Endothelial cell of umbilical vein (primary cell): Measurements from ENCODE around the gene BZW1. TPM values are rescaled to one million over a fixed set of nuclear protein-coding genes. Genes with fewer than 3 reads are reported as not detected.

Experiments used
- BruUV-seq: library from RNA; stranded (reverse); fragments of 400-500 nt; replicated peaks from 2 replicates; lab custom pipeline; 2021; lab: Mats Ljungman, UMichigan
- CTCF ChIA-PET: fragments of 300-600, 350-600 bp; sonication (Branson Sonifier 250); formaldehyde crosslinking; loops from one replicate; lab custom pipeline; 2021; ENCODE audit warnings: antibody characterized with exemption, inconsistent platforms; lab: Charles Lee
- POLR2A ChIA-PET: fragments of 300-600, 350-600 bp; sonication (Branson Sonifier 250); formaldehyde crosslinking; loops from one replicate; lab custom pipeline; 2021; ENCODE audit warnings: antibody characterized with exemption, inconsistent platforms; lab: Charles Lee
- DNase-seq: peaks from one replicate; pipeline ENCODE4 v3.0.0-alpha.2; 2011; ENCODE audit warnings: low read depth, low spot score
- FAIRE-seq: peaks from 2 replicates; lab custom pipeline; 2011; peaks lifted over from hg19 to GRCh38; lab: Jason Lieb, UNC
- H2AFZ ChIP-seq: 2 replicates; pipeline ENCODE4 v1.6.0; 2012; ENCODE audit warnings: low read depth, low read length, control low read depth, inconsistent platforms
- H3K27ac ChIP-seq: 2 replicates; pipeline ENCODE4 v1.5.1; 2011; ENCODE audit warnings: low read depth, mild to moderate bottlenecking, control low read depth, low read length, moderate library complexity; ENCODE audit not compliant: insufficient read depth
- H3K27me3 ChIP-seq, 2 experiments: 2 replicates each; pipeline versions ENCODE4 v1.6.0 to v1.6.1; 2011; ENCODE audit warnings: low read length in 2 of 2, mixed read lengths in 1 of 2; ENCODE audit not compliant: control insufficient read depth in 2 of 2, insufficient read depth in 2 of 2
- H3K36me3 ChIP-seq, 2 experiments: 2 replicates in 1 of 2; 3 replicates in 1 of 2; pipeline ENCODE4 v1.5.1; 2011; ENCODE audit warnings: low read length in 2 of 2, mild to moderate bottlenecking in 1 of 2, moderate library complexity in 1 of 2; ENCODE audit not compliant: control insufficient read depth in 2 of 2, insufficient read depth in 2 of 2; ENCODE audit errors: extremely low read depth in 1 of 2
- H3K4me1 ChIP-seq: 3 replicates; pipeline ENCODE4 v1.5.1; 2011; ENCODE audit warnings: mild to moderate bottlenecking, low read length; ENCODE audit not compliant: control insufficient read depth, insufficient read depth; ENCODE audit errors: extremely low read depth
- H3K4me2 ChIP-seq: 2 replicates; pipeline ENCODE4 v1.6.1; 2011; ENCODE audit warnings: low read length, control low read depth, mixed read lengths; ENCODE audit not compliant: insufficient read depth
- H3K4me3 ChIP-seq, 3 experiments: fragments of 200-600 bp in 1 of 3; sonication (generic), shearing (Covaris generic) in 1 of 3; replicated peaks in 1 of 3; 2 replicates each; pipeline ENCODE4 v1.5.1; 2011 to 2016; ENCODE audit warnings: control low read depth in 3 of 3, low read length in 3 of 3, mild to moderate bottlenecking in 2 of 3, inconsistent platforms in 1 of 3, low read depth in 1 of 3, moderate library complexity in 1 of 3; ENCODE audit not compliant: insufficient read depth in 1 of 3
- H3K79me2 ChIP-seq: 2 replicates; pipeline ENCODE4 v1.6.0; 2012; ENCODE audit warnings: low read length, inconsistent platforms; ENCODE audit not compliant: control insufficient read depth, insufficient read depth
- H3K9ac ChIP-seq: replicated peaks from 2 replicates; pipeline ENCODE3; 2011; ENCODE audit warnings: low read length, control low read depth; ENCODE audit not compliant: insufficient read depth; ENCODE audit errors: extremely low read depth
- H3K9me1 ChIP-seq: replicated peaks from 3 replicates; pipeline ENCODE4 v1.6.0; 2011; ENCODE audit warnings: mild to moderate bottlenecking, low read length; ENCODE audit not compliant: control insufficient read depth, insufficient read depth; ENCODE audit errors: extremely low read depth
- H3K9me3 ChIP-seq: replicated peaks from 2 replicates; pipeline ENCODE4 v1.5.1; 2012; ENCODE audit warnings: low read length, inconsistent platforms; ENCODE audit not compliant: control insufficient read depth, insufficient read depth
- H4K20me1 ChIP-seq: replicated peaks from 2 replicates; pipeline ENCODE3; 2011; ENCODE audit warnings: mild to moderate bottlenecking, low read length; ENCODE audit not compliant: control insufficient read depth, insufficient read depth; ENCODE audit errors: extremely low read depth
- EZH2 ChIP-seq: IDR thresholded peaks from 2 replicates; pipeline ENCODE4 v1.6.1; 2012; ENCODE audit warnings: borderline replicate concordance, low read depth, mild to moderate bottlenecking, moderate library complexity, low read length, inconsistent platforms; ENCODE audit not compliant: severe bottlenecking
- FOS ChIP-seq: IDR thresholded peaks from 2 replicates; pipeline ENCODE4 v1.6.1; 2011; ENCODE audit warnings: mild to moderate bottlenecking, low read length, moderate library complexity, borderline replicate concordance; ENCODE audit not compliant: insufficient read depth
- GATA2 ChIP-seq: IDR thresholded peaks from 2 replicates; pipeline ENCODE4 v1.7.0; 2011; ENCODE audit warnings: low read depth, mild to moderate bottlenecking, moderate library complexity, mixed read lengths, low read length; ENCODE audit not compliant: insufficient read length, insufficient read depth
- JUN ChIP-seq: IDR thresholded peaks from 2 replicates; pipeline ENCODE4 v1.6.1; 2011; ENCODE audit warnings: borderline replicate concordance, low read depth; ENCODE audit not compliant: insufficient read length, insufficient read depth
- MYC ChIP-seq: IDR thresholded peaks from one replicate; pipeline ENCODE4 v1.6.1; 2011; ENCODE audit warnings: mild to moderate bottlenecking, low read depth, low read length
- POLR2A ChIP-seq: IDR thresholded peaks from 2 replicates; pipeline ENCODE4 v1.6.1; 2012; ENCODE audit warnings: low read depth, mild to moderate bottlenecking, control low read depth, low read length
- POLR2AphosphoS5 ChIP-seq: IDR thresholded peaks from 2 replicates; pipeline ENCODE4 v1.6.1; 2012; ENCODE audit warnings: low read depth, mild to moderate bottlenecking, control low read depth, low read length, moderate library complexity; ENCODE audit not compliant: insufficient read depth
- dilution Hi-C: fragments of 300-500 bp; cut with MboI; formaldehyde crosslinking; loops from one replicate; pipeline ENCODE4 v1.15.0; 2019; ENCODE audit warnings: low sequenced_read_pairs; ENCODE audit not compliant: extremely low pct_ligation_motif_present
- intact Hi-C: fragments of 100-400 bp; cut with micrococcal nuclease; formaldehyde crosslinking; loops from one replicate; pipeline ENCODE4 v1.10.0; 2022
- polyA plus RNA-seq, 4 experiments: library from polyadenylated mRNA; depleted of rRNA in 3 of 4; stranded (reverse) in 3 of 4; unstranded in 1 of 4; fragments of >200 nt; gene quantifications; 2 replicates each; pipeline versions ENCODE4 v1.2.1 to v1.2.3, GENCODE V29; 2011 to 2012; ENCODE audit warnings: missing spikeins in 1 of 4
- total RNA-seq: library from RNA; stranded (reverse); gene quantifications from 2 replicates; pipeline ENCODE4 v1.2.3, GENCODE V29; 2021
- TF ChIP-seq, protein P1 (sequence below): IDR thresholded peaks from 2 replicates; pipeline ENCODE4 v1.6.1; 2011; ENCODE audit not compliant: insufficient read depth, insufficient read length
- TF ChIP-seq, protein P2 (sequence below), 2 donors: IDR thresholded peaks; 1 replicate in 1 of 2; 2 replicates in 1 of 2; pipeline ENCODE4 v1.5.1; 2011; ENCODE audit warnings: low read length in 2 of 2, mild to moderate bottlenecking in 2 of 2, moderate library complexity in 2 of 2, control low read depth in 1 of 2, inconsistent platforms in 1 of 2, low read depth in 1 of 2; ENCODE audit not compliant: insufficient read depth in 1 of 2; ENCODE audit errors: extremely low read depth in 1 of 2

Gene BZW1
- total and polyA plus RNA-seq, 2 donors (not counting 3 experiments of a cell fraction or from before 2014, with no cell fraction given): 174 to 353 TPM

DNA sequence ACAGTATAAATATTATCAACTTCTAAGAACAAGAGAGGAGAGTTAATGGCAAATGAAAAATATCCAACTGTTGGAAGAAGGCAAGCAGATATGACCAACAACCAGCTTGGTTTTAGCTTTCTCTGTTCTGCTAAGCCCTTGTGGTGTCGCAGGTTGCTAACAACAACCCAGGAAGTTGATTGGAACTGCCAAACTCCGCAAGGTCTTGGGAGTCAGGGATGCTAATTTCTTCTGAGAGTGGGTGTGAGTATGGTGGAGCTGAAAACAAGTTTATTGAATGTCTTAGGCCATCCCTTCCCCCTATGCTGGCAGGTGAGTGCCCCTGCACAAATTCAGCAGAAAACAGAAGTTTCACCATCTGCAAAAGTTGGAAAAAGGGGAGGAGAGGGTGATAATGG, 17.5 kb downstream of the BZW1 start:
- Histone ChIP-seq H2AFZ (no peak overlapping the region), H3K36me3 (no peaks in the 10 kb centered on the region), H3K4me3 (no peak overlapping the region), H3K9ac (no peak overlapping the region), H3K79me2 (no peaks in the 10 kb centered on the region), H3K4me1 (no peaks in the 10 kb centered on the region), H3K4me2 (no peak overlapping the region), H3K27ac (no peak overlapping the region), H4K20me1 (peaks cover 4% of the 10 kb centered on the region), H3K9me3 (no peaks in the 10 kb centered on the region), H3K9me1 (no peaks in the 10 kb centered on the region), H3K27me3 (peaks cover 0 to 2% of the 10 kb centered on the region in 2 experiments)
- BruUV-seq: no TSS peak
- FAIRE-seq (no peak), DNase-seq (no peak)
- TF ChIP-seq MYC (no peak), JUN (no peak), GATA2 (no peak), FOS (no peak), POLR2A (no peak), POLR2AphosphoS5 (no peak), EZH2 (no peak)
- TF ChIP-seq, protein P1, sequence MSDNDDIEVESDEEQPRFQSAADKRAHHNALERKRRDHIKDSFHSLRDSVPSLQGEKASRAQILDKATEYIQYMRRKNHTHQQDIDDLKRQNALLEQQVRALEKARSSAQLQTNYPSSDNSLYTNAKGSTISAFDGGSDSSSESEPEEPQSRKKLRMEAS: no peak
- TF ChIP-seq, protein P2, sequence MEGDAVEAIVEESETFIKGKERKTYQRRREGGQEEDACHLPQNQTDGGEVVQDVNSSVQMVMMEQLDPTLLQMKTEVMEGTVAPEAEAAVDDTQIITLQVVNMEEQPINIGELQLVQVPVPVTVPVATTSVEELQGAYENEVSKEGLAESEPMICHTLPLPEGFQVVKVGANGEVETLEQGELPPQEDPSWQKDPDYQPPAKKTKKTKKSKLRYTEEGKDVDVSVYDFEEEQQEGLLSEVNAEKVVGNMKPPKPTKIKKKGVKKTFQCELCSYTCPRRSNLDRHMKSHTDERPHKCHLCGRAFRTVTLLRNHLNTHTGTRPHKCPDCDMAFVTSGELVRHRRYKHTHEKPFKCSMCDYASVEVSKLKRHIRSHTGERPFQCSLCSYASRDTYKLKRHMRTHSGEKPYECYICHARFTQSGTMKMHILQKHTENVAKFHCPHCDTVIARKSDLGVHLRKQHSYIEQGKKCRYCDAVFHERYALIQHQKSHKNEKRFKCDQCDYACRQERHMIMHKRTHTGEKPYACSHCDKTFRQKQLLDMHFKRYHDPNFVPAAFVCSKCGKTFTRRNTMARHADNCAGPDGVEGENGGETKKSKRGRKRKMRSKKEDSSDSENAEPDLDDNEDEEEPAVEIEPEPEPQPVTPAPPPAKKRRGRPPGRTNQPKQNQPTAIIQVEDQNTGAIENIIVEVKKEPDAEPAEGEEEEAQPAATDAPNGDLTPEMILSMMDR (IDR thresholded peaks at IDR 0.05; ENCODE audit: extremely low read depth in 1 of 2, insufficient read depth in 1 of 2, low read depth in 1 of 2, low read length in 2 of 2): no peak
- ChIA-PET CTCF (no interaction called here), POLR2A (interaction anchor here (1.1 kb wide), 1 partner anchor 9 kb away, joined by 3 read pairs; no protein-coding TSS in a partner anchor)
- intact Hi-C loops: no loop called here
- dilution Hi-C loops: no loop called here
